Suprapubic skin (tissue), 3 donors: ENCODE measurements around the gene SIN3B.

Experiments used
- CTCF ChIP-seq, 2 donors: fragments of 200-600 bp in 1 of 2; fragments of 450-650 bp in 1 of 2; sonication (generic) in 1 of 2; IDR thresholded peaks; one replicate each; pipeline ENCODE4 v1.5.1; 2016 to 2019; ENCODE audit warnings: antibody characterized with exemption in 2 of 2, mild to moderate bottlenecking in 1 of 2, moderate library complexity in 1 of 2
- POLR2AphosphoS5 ChIP-seq, 3 donors: sonication (generic); formaldehyde crosslinking; IDR thresholded peaks; one replicate each; pipeline ENCODE4 v1.6.1; 2017; ENCODE audit warnings: antibody characterized with exemption in 3 of 3

DNA sequence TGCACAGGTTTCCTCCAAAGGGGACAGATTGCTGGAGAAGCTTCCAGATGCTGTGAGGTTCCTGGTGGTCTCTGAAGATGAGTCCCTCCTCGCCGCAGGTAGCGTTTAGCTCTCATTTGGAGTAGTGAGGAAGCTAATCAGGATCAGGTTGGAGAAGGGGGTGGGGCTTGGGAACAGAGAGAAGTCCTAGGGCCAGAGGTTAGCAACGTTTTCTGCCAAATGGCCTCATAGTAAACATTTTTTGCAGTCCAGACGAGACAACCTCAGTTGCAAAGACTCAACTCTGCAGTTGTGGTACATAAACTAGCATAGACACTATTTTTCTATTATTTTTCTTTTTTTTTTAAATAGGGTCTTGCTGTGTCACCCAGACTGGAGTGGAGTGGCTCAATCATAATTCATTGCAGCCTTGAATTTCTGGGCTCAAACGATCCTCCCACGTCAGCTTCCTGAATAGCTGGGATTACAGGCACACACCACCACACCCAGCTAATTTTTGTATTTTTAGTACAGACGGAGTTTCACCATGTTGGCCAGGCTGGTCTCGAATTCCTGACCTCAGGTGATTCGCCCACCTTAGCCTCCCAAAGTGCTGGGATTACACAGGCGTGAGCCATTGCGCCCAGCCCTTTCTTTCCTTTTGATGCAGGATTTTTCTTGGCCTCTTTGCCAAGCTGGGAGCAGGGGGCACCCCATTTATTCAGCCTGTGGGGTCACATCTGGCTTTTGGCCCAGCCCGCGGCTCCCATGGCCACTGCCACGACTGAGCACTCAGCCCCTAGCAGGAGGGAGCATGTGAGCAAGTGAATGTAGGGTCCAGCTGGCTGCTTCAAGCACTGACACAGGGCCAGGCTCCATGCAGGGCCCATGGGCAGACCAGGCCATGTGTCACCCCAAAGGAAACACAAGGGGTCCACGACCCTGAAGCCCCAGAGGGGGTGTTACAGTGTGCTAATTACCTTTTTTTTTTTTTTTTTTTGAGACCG is 34.4 kb upstream of the SIN3B start:
- no peak for TF ChIP-seq POLR2AphosphoS5 (IDR thresholded peaks at IDR 0.05)
- TF ChIP-seq CTCF (IDR thresholded peaks at IDR 0.05), result no peak
